GM19395 (cell line): ENCODE results near the gene PSMD5.

Source experiments
- ATAC-seq: cut with Tn5 transposase; IDR thresholded peaks from one replicate; pipeline ENCODE4 v1.9.1; 2021; ENCODE audit warnings: mild to moderate bottlenecking, moderate library complexity; ENCODE audit not compliant: unreplicated experiment

PSMD5 gene

GRCh38 chr9:120856700-120857099 lies 14.0 kb upstream of the PSMD5 start:
- ATAC-seq = no peak

- no peak for ATAC-seq
These were observed 13.3 kb upstream of the PSMD5 start for GRCh38 chr9:120855827-120856670.

- no peak for ATAC-seq
These were observed 12.0 kb upstream of the PSMD5 start for GRCh38 chr9:120854596-120855327.

GRCh38 chr9:120853198-120853597 lies 10.5 kb upstream of the PSMD5 start:
- no peak for ATAC-seq

GRCh38 chr9:120852240-120853010 lies 9.7 kb upstream of the PSMD5 start:
- no peak for ATAC-seq

GRCh38 chr9:120851449-120851848 lies 8.7 kb upstream of the PSMD5 start:
- ATAC-seq = no peak

GRCh38 chr9:120850315-120850714 lies 7.6 kb upstream of the PSMD5 start:
- no peak for ATAC-seq

GRCh38 chr9:120846906-120847305 lies 4.2 kb upstream of the PSMD5 start:
- no peak for ATAC-seq

GRCh38 chr9:120846251-120846889 lies 3.6 kb upstream of the PSMD5 start:
- no peak for ATAC-seq

- ATAC-seq = no peak
These were observed 2.5 kb upstream of the PSMD5 start for GRCh38 chr9:120845255-120845654.

GRCh38 chr9:120841930-120842684 lies 615 bp downstream of the PSMD5 start:
- ATAC-seq = peak; percentile 15

GRCh38 chr9:120839146-120839545 lies 3.6 kb downstream of the PSMD5 start:
- no peak for ATAC-seq

GRCh38 chr9:120837921-120838320 lies 4.8 kb downstream of the PSMD5 start:
- ATAC-seq = no peak

- no peak for ATAC-seq
These were observed 9.4 kb downstream of the PSMD5 start for GRCh38 chr9:120833325-120833724.

GRCh38 chr9:120832807-120833206 lies 9.9 kb downstream of the PSMD5 start:
- no peak for ATAC-seq

- no peak for ATAC-seq
These were observed 11.9 kb downstream of the PSMD5 start for GRCh38 chr9:120830865-120831264.

GRCh38 chr9:120830151-120830550 lies 12.6 kb downstream of the PSMD5 start:
- no peak for ATAC-seq

GRCh38 chr9:120829650-120830049 lies 13.1 kb downstream of the PSMD5 start:
- ATAC-seq = no peak

- no peak for ATAC-seq
These were observed 22.6 kb downstream of the PSMD5 start for GRCh38 chr9:120820095-120820494.

- ATAC-seq = no peak
These were observed 24.1 kb downstream of the PSMD5 start for GRCh38 chr9:120818595-120818994.
